ENCODE results near the gene FMNL2. TPM values are rescaled to one million over a fixed set of nuclear protein-coding genes. Genes with fewer than 3 reads are reported as not detected.

FMNL2 gene
- total RNA-seq, 1 experiment from 2014 or later: 29.0 TPM

DNA sequence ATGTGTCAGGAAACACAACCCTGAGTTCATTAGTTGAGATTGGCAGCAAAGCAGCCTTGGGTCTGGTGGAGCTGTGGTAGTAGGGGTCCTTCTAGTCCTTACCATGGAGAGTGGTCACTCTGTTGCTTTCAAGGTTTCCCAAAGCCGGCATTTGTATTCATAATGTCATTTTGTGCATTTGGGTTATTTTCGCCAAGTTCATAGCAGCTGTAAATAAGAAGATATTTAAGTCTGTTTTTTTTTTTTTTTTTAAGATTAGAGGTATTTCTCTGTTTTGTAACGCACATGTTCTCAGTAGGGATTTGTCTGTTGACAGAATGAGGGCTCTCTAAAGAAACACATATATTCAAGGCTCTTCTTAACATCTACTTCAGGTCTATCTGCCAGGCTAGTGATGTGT, 268.2 kb downstream of the FMNL2 start:
- H3K4me3 ChIP-seq: no peak overlapping the region
- H3K4me1 ChIP-seq (replicated peaks; ENCODE audit: insufficient read depth): no peaks in the 10 kb centered on the region
- intact Hi-C loops (cut with micrococcal nuclease; ENCODE audit: unreplicated experiment): no loop called here
- POLR2A ChIA-PET (ENCODE audit: unreplicated experiment): no interaction called here
- DNase-seq: no peak
- CTCF ChIA-PET: no interaction called here
- no peak overlapping the region for H2AFZ ChIP-seq
- H3K4me2 ChIP-seq: no peak overlapping the region
- no peaks in the 10 kb centered on the region for H4K20me1 ChIP-seq (ENCODE audit: insufficient read depth)
- H3K79me2 ChIP-seq (ENCODE audit: low read depth): no peaks in the 10 kb centered on the region
- H3K9me3 ChIP-seq (ENCODE audit: insufficient read depth, low read depth): no peaks in the 10 kb centered on the region
- TF ChIP-seq EZH2 (IDR thresholded peaks at IDR 0.05; ENCODE audit: low read depth): no peak
- TF ChIP-seq, protein P1, sequence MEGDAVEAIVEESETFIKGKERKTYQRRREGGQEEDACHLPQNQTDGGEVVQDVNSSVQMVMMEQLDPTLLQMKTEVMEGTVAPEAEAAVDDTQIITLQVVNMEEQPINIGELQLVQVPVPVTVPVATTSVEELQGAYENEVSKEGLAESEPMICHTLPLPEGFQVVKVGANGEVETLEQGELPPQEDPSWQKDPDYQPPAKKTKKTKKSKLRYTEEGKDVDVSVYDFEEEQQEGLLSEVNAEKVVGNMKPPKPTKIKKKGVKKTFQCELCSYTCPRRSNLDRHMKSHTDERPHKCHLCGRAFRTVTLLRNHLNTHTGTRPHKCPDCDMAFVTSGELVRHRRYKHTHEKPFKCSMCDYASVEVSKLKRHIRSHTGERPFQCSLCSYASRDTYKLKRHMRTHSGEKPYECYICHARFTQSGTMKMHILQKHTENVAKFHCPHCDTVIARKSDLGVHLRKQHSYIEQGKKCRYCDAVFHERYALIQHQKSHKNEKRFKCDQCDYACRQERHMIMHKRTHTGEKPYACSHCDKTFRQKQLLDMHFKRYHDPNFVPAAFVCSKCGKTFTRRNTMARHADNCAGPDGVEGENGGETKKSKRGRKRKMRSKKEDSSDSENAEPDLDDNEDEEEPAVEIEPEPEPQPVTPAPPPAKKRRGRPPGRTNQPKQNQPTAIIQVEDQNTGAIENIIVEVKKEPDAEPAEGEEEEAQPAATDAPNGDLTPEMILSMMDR (conservative IDR thresholded peaks at IDR 0.05): no peak
- H3K27me3 ChIP-seq (ENCODE audit: insufficient read depth, low read depth): no peaks in the 10 kb centered on the region
- H3K27ac ChIP-seq: no peak overlapping the region
- H3F3A ChIP-seq (ENCODE audit: insufficient read depth, low read depth): no peaks in the 10 kb centered on the region
- H3K36me3 ChIP-seq (ENCODE audit: low read depth): no peaks in the 10 kb centered on the region; the same call in 1 of the 2 replicates
- no TSS peak for BruUV-seq (replicated peaks)
- H3K9me2 ChIP-seq (ENCODE audit: insufficient read depth): no peaks in the 10 kb centered on the region

DNA sequence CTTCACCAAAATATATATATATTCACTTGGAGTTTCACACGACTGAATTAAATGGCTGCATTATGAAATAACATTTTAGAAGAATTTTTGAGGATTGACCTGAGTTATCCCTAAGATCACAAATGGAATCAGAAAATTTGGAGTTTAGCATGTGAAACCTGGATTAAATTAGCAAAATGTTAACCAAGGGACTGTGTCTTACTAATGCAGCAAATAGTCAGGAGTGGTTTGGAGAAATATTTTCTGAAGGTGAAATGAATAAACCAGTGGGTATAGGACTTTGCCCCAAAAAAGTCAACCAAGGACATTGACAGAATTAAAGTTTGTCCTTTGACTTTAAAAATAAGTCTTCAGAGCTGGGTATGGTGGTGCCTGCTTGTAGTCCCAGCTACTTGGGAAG, 271.1 kb downstream of the FMNL2 start:
- TF ChIP-seq, protein P1 (conservative IDR thresholded peaks at IDR 0.05): no peak
- TF ChIP-seq EZH2 (IDR thresholded peaks at IDR 0.05; ENCODE audit: low read depth): no peak
- no peak for DNase-seq
- intact Hi-C loops (cut with micrococcal nuclease; ENCODE audit: unreplicated experiment): no loop called here
- H3K27me3 ChIP-seq (ENCODE audit: insufficient read depth, low read depth): no peaks in the 10 kb centered on the region
- BruUV-seq (replicated peaks): no TSS peak
- H3F3A ChIP-seq (ENCODE audit: insufficient read depth, low read depth): no peaks in the 10 kb centered on the region
- H3K9me2 ChIP-seq (ENCODE audit: insufficient read depth): no peaks in the 10 kb centered on the region
- no peaks in the 10 kb centered on the region for H4K20me1 ChIP-seq (ENCODE audit: insufficient read depth)
- no peak overlapping the region for H2AFZ ChIP-seq
- H3K4me3 ChIP-seq: no peak overlapping the region
- ChIA-PET CTCF (no interaction called here), POLR2A (ENCODE audit: unreplicated experiment) (no interaction called here)
- H3K4me2 ChIP-seq: no peak overlapping the region
- no peaks in the 10 kb centered on the region for H3K79me2 ChIP-seq (ENCODE audit: low read depth)
- H3K4me1 ChIP-seq (replicated peaks; ENCODE audit: insufficient read depth): no peaks in the 10 kb centered on the region
- H3K27ac ChIP-seq: no peak overlapping the region
- no peaks in the 10 kb centered on the region for H3K9me3 ChIP-seq (ENCODE audit: insufficient read depth, low read depth)
- no peaks in the 10 kb centered on the region; the same call in 1 of the 2 replicates for H3K36me3 ChIP-seq (ENCODE audit: low read depth)

- Histone ChIP-seq H3K4me1 (replicated peaks; ENCODE audit: insufficient read depth) (peaks cover 4% of the 10 kb centered on the region; the same call in 1 of the 2 replicates), H3K36me3 (ENCODE audit: low read depth) (no peaks in the 10 kb centered on the region; the same call in 1 of the 2 replicates), H2AFZ (no peak overlapping the region), H3K9me3 (ENCODE audit: insufficient read depth, low read depth) (no peaks in the 10 kb centered on the region), H3K4me2 (no peak overlapping the region), H4K20me1 (ENCODE audit: insufficient read depth) (no peaks in the 10 kb centered on the region), H3K4me3 (no peak overlapping the region), H3K27ac (no peak overlapping the region), H3K27me3 (ENCODE audit: insufficient read depth, low read depth) (no peaks in the 10 kb centered on the region), H3K79me2 (ENCODE audit: low read depth) (no peaks in the 10 kb centered on the region), H3F3A (ENCODE audit: insufficient read depth, low read depth) (0 out of 2 replicates have a peak, but pooled peaks cover 5% of the 10 kb centered on the region), H3K9me2 (ENCODE audit: insufficient read depth) (no peaks in the 10 kb centered on the region)
- ChIA-PET POLR2A (ENCODE audit: unreplicated experiment) (interaction anchor here (0.7 kb wide), 2 partner anchors 37 to 594 kb away, joined by 3 to 10 read pairs; no protein-coding TSS in a partner anchor), CTCF (no interaction called here)
- DNase-seq: no peak
- intact Hi-C loops (cut with micrococcal nuclease; ENCODE audit: unreplicated experiment): no loop called here
- no TSS peak for BruUV-seq (replicated peaks)
- no peak for TF ChIP-seq EZH2 (IDR thresholded peaks at IDR 0.05; ENCODE audit: low read depth)
- TF ChIP-seq, protein P1 (conservative IDR thresholded peaks at IDR 0.05): no peak
Observed at GRCh38 chr2:152606941-152607340, 272.0 kb downstream of the FMNL2 start.

Measured in PC-9 (cell line).